IgD-negative memory B cell (primary cell): ENCODE measurements around the gene ADAMTSL1. TPM values are rescaled to one million over a fixed set of nuclear protein-coding genes. Genes with fewer than 3 reads are reported as not detected.

Source experiments
- H3K27ac Mint-ChIP-seq, 3 donors: one replicate each; pipeline ENCODE4 v1.8.0; 2020 to 2022; ENCODE audit warnings: mild to moderate bottlenecking in 3 of 3, mixed read lengths in 3 of 3, moderate library complexity in 1 of 3
- H3K27me3 Mint-ChIP-seq: one replicate; pipeline ENCODE4 v1.8.0; 2021; ENCODE audit warnings: mixed read lengths
- H3K36me3 Mint-ChIP-seq: one replicate; pipeline ENCODE4 v1.8.0; 2020; ENCODE audit warnings: mild to moderate bottlenecking, mixed read lengths
- H3K4me1 Mint-ChIP-seq, 3 donors: one replicate each; pipeline ENCODE4 v1.8.0; 2020 to 2022; ENCODE audit warnings: mixed read lengths in 3 of 3, mild to moderate bottlenecking in 1 of 3
- H3K4me3 Mint-ChIP-seq, 4 donors: one replicate each; pipeline ENCODE4 v1.8.0; 2020 to 2022; ENCODE audit warnings: mild to moderate bottlenecking in 4 of 4, mixed read lengths in 4 of 4, moderate library complexity in 3 of 4
- H3K9me3 Mint-ChIP-seq, 3 donors: one replicate each; pipeline ENCODE4 v1.8.0; 2020 to 2021; ENCODE audit warnings: mixed read lengths in 3 of 3, mild to moderate bottlenecking in 1 of 3
- polyA plus RNA-seq: library from polyadenylated mRNA; unstranded; fragments of 300-500 nt; fragmentation: Illumina TruSeq; gene quantifications from one replicate; pipeline ENCODE4 v1.2.3, GENCODE V29; 2021

The ADAMTSL1 gene
- polyA plus RNA-seq, 1 donor from 2014 or later = not detected

- Mint-ChIP-seq H3K9me3 (peaks cover 0 to 5% (median 0%) of the 10 kb centered on the region in 3 donors), H3K36me3 (no peaks in the 10 kb centered on the region), H3K27me3 (no peaks in the 10 kb centered on the region), H3K27ac (no peak overlapping the region), H3K4me3 (no peak overlapping the region), H3K4me1 (no peaks in the 10 kb centered on the region)
Measured at GRCh38 chr9:18658804-18659705, 185.1 kb downstream of the ADAMTSL1 start.

DNA sequence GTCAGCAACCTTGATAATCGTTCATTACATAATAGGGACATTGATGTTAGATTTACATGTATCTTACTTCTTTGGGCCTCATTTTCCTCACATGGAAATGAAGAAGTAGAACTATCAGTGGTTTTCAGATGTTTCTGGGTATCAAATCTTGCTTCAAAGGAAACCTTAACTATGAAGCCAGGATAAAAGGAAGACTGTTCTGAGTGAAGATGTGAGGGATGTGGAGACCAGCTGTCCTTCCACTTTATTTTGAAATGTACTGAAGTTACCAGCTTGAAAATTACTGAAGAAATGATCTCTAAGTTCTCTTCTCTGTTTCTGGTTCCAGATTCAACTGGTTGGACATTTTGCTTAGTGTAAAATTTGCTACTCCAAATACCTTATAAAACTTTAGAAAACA is 186.0 kb downstream of the ADAMTSL1 start:
- no peak overlapping the region for H3K27ac Mint-ChIP-seq
- no peaks in the 10 kb centered on the region for H3K4me1 Mint-ChIP-seq
- H3K9me3 Mint-ChIP-seq = peaks cover 0 to 5% (median 0%) of the 10 kb centered on the region in 3 donors
- H3K27me3 Mint-ChIP-seq = no peaks in the 10 kb centered on the region
- H3K4me3 Mint-ChIP-seq = no peak overlapping the region
- no peaks in the 10 kb centered on the region for H3K36me3 Mint-ChIP-seq

- peaks cover 0 to 2% (median 0%) of the 10 kb centered on the region in 3 donors for H3K9me3 Mint-ChIP-seq
- H3K27me3 Mint-ChIP-seq = no peaks in the 10 kb centered on the region
- no peak overlapping the region for H3K4me3 Mint-ChIP-seq
- no peaks in the 10 kb centered on the region for H3K36me3 Mint-ChIP-seq
- H3K27ac Mint-ChIP-seq = no peak overlapping the region
- H3K4me1 Mint-ChIP-seq = no peaks in the 10 kb centered on the region
Measured at GRCh38 chr9:18662320-18662719, 188.4 kb downstream of the ADAMTSL1 start.

DNA sequence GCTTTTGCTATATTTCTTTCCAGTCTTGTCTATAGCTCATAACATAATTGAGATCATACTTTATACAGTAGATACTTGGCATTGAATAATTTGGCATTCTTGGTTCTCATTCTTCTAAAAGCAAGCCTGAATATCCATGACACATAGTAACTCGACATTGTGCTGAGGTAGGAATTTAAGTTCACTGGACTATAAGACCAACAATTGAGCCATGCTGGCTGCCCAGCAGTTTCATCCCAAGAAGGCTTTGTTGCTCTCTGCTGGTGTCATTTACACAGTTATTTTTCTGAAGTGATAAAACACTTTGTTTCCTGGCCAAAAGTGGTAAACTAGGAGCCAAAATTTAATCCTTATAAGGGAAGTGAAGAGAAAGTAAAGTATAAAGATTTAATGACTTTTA is 192.0 kb downstream of the ADAMTSL1 start:
- Mint-ChIP-seq H3K36me3 (no peaks in the 10 kb centered on the region), H3K27me3 (no peaks in the 10 kb centered on the region), H3K4me3 (no peak overlapping the region), H3K4me1 (no peaks in the 10 kb centered on the region), H3K27ac (no peak overlapping the region), H3K9me3 (no peaks in the 10 kb centered on the region)

DNA sequence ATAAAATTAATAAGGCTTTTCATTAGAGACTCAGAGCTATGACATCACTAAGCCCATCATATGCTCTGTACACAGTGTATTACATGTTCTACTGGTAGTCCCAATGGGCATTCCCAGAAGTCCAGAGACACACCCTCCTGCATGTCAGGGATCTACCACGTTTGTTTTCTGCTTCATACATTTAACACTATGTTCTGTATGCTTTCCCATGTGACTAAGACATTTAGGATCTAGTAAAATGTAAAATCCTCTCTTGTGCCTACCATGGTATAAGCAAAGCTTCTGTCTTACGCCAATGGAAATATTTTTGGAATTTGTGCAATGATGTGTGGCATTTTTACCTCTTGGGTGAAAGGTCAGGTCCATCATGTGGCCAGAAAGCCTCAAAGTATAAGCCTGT is 192.4 kb downstream of the ADAMTSL1 start:
- Mint-ChIP-seq H3K4me1 (no peaks in the 10 kb centered on the region), H3K4me3 (no peak overlapping the region), H3K36me3 (no peaks in the 10 kb centered on the region), H3K27me3 (no peaks in the 10 kb centered on the region), H3K9me3 (peaks cover 0 to 2% (median 0%) of the 10 kb centered on the region in 3 donors), H3K27ac (no peak overlapping the region)

- no peak overlapping the region for H3K4me3 Mint-ChIP-seq
- no peaks in the 10 kb centered on the region for H3K36me3 Mint-ChIP-seq
Measured at GRCh38 chr9:18666986-18667772, 193.2 kb downstream of the ADAMTSL1 start.

GRCh38 chr9:18668944-18669343 is 195.0 kb downstream of the ADAMTSL1 start:
- Mint-ChIP-seq H3K27me3 (no peaks in the 10 kb centered on the region), H3K9me3 (peaks cover 0 to 2% (median 0%) of the 10 kb centered on the region in 3 donors), H3K36me3 (no peaks in the 10 kb centered on the region), H3K4me1 (no peaks in the 10 kb centered on the region), H3K27ac (no peak overlapping the region), H3K4me3 (no peak overlapping the region)

More at GRCh38 chr9:18666986-18667772, 193.2 kb downstream of the ADAMTSL1 start:
- no peak overlapping the region for H3K27ac Mint-ChIP-seq
- H3K4me1 Mint-ChIP-seq = no peaks in the 10 kb centered on the region
- peaks cover 0 to 2% (median 0%) of the 10 kb centered on the region in 3 donors for H3K9me3 Mint-ChIP-seq
- no peaks in the 10 kb centered on the region for H3K27me3 Mint-ChIP-seq

DNA sequence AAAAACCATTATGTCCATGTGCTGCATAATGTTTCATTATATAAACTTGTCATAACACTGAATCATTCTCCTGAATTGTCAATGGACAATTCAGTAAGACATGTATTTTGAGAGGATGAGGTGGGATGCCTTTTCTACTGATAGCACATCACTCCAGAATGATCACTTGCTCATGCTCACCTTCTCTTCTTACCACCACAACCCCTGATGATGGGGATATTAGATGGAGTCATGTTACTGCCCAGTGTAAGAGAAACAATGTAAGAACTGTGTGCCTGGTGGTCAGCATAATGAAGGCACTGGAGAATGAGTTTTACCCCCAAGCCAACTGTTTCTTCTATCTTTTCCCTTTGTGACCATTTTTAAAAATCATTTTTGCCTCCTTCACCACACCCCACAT is 198.8 kb downstream of the ADAMTSL1 start:
- peaks cover 1% of the 10 kb centered on the region for H3K27me3 Mint-ChIP-seq
- H3K4me1 Mint-ChIP-seq = no peaks in the 10 kb centered on the region
- peaks cover 0 to 2% (median 0%) of the 10 kb centered on the region in 3 donors for H3K9me3 Mint-ChIP-seq
- no peak overlapping the region for H3K27ac Mint-ChIP-seq
- H3K36me3 Mint-ChIP-seq = no peaks in the 10 kb centered on the region
- H3K4me3 Mint-ChIP-seq = no peak overlapping the region

DNA sequence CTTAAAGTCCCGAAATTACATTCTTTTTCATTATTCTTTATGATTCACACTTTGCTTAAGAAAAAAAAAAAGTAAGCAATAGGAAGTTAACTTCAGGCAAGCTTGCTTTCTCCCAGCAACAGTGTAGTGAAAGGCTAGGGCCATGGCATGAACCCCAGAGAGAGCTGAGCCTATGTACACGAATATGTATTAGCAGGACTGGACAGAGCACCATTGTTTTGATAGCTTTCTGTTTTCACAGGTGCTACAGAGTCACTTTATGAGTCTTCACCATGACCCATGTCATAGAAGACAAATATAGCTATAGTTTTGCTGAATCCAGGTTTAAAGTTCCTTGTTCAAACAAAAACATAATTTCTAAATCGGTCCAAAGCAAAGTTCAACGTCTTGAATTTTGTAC is 199.2 kb downstream of the ADAMTSL1 start:
- Mint-ChIP-seq H3K27ac (no peak overlapping the region), H3K36me3 (no peaks in the 10 kb centered on the region), H3K4me3 (no peak overlapping the region), H3K9me3 (peaks cover 0 to 2% (median 0%) of the 10 kb centered on the region in 3 donors), H3K27me3 (peaks cover 1% of the 10 kb centered on the region), H3K4me1 (no peaks in the 10 kb centered on the region)

GRCh38 chr9:18675332-18675731 is 201.4 kb downstream of the ADAMTSL1 start:
- no peaks in the 10 kb centered on the region for H3K4me1 Mint-ChIP-seq
- H3K27me3 Mint-ChIP-seq = peaks cover 1% of the 10 kb centered on the region
- H3K27ac Mint-ChIP-seq = no peak overlapping the region
- peaks cover 0 to 3% (median 0%) of the 10 kb centered on the region in 3 donors for H3K9me3 Mint-ChIP-seq
- no peaks in the 10 kb centered on the region for H3K36me3 Mint-ChIP-seq
- no peak overlapping the region for H3K4me3 Mint-ChIP-seq

GRCh38 chr9:18675973-18676372 is 202.0 kb downstream of the ADAMTSL1 start:
- H3K27me3 Mint-ChIP-seq = peaks cover 1% of the 10 kb centered on the region
- no peaks in the 10 kb centered on the region for H3K4me1 Mint-ChIP-seq
- peaks cover 0 to 3% (median 0%) of the 10 kb centered on the region in 3 donors for H3K9me3 Mint-ChIP-seq
- H3K36me3 Mint-ChIP-seq = no peaks in the 10 kb centered on the region
- no peak overlapping the region for H3K4me3 Mint-ChIP-seq
- H3K27ac Mint-ChIP-seq = no peak overlapping the region

GRCh38 chr9:18676525-18676924 is 202.6 kb downstream of the ADAMTSL1 start:
- Mint-ChIP-seq H3K27me3 (peaks cover 1% of the 10 kb centered on the region), H3K36me3 (no peaks in the 10 kb centered on the region), H3K27ac (no peak overlapping the region), H3K4me3 (no peak overlapping the region), H3K4me1 (no peaks in the 10 kb centered on the region), H3K9me3 (peaks cover 0 to 1% (median 0%) of the 10 kb centered on the region in 3 donors)

DNA sequence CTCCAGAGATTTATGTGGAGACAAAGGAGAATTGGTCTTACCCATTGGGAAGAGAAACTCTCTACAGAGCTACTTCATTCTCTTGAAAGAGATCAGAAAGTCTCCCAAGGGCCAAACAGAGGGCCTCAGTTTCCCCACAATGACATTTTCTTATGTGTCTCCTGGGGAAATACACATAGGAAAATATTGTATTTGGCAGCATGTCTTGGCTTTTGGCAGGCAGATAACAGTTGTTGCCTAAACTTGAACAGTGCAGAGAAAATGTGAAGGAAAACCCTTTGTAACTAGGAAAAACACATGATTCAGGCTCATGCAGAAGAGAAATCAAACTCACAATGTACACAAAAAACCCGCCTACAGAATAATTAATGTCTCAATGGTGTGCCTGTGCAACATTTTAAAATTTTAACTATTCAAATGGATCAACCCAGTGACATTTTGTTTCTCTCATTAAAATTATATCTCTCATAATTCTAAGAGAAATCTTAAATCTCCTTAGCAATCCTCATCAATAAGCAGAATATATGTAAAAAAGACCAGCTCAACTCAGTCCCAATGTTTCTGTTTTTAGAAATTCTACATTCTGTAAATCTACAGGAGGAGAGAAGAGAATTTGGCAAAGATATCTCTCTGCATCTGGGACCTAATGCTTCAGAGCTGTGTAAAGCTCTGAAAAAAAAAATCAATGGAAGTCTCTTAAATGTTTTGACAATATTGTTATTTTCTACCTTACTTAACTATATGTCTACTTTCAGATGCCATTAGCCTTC is 205.1 kb downstream of the ADAMTSL1 start:
- peaks cover 1% of the 10 kb centered on the region for H3K27me3 Mint-ChIP-seq
- no peak overlapping the region for H3K4me3 Mint-ChIP-seq
- no peaks in the 10 kb centered on the region for H3K36me3 Mint-ChIP-seq
- H3K4me1 Mint-ChIP-seq = no peaks in the 10 kb centered on the region
- H3K27ac Mint-ChIP-seq = no peak overlapping the region
- H3K9me3 Mint-ChIP-seq = peaks cover 0 to 1% (median 0%) of the 10 kb centered on the region in 3 donors

GRCh38 chr9:18682907-18683306 is 209.0 kb downstream of the ADAMTSL1 start:
- Mint-ChIP-seq H3K4me1 (no peaks in the 10 kb centered on the region), H3K36me3 (no peaks in the 10 kb centered on the region), H3K4me3 (no peak overlapping the region), H3K9me3 (peaks cover 0 to 1% (median 0%) of the 10 kb centered on the region in 3 donors), H3K27ac (no peak overlapping the region), H3K27me3 (no peaks in the 10 kb centered on the region)

- H3K4me3 Mint-ChIP-seq = no peak overlapping the region
- H3K27ac Mint-ChIP-seq = no peak overlapping the region
- H3K27me3 Mint-ChIP-seq = no peaks in the 10 kb centered on the region
- no peaks in the 10 kb centered on the region for H3K36me3 Mint-ChIP-seq
- H3K9me3 Mint-ChIP-seq = peaks cover 0 to 1% (median 0%) of the 10 kb centered on the region in 3 donors
- no peaks in the 10 kb centered on the region for H3K4me1 Mint-ChIP-seq
Measured at GRCh38 chr9:18683312-18683711, 209.4 kb downstream of the ADAMTSL1 start.
